HFFc6 (cell line): ENCODE results near the gene DDX53. TPM values are rescaled to one million over a fixed set of nuclear protein-coding genes. Genes with fewer than 3 reads are reported as not detected.

Source experiments
- DNase-seq: peaks from one replicate; pipeline ENCODE4 v3.0.0-alpha.2; 2018
- H3K27ac Mint-ChIP-seq: 2 replicates; pipeline ENCODE4 v1.8.0; 2020; ENCODE audit warnings: mild to moderate bottlenecking, mixed read lengths
- H3K27me3 Mint-ChIP-seq: 2 replicates; pipeline ENCODE4 v1.8.0; 2021; ENCODE audit warnings: mild to moderate bottlenecking, moderate library complexity, mixed read lengths; ENCODE audit not compliant: insufficient read depth
- H3K36me3 Mint-ChIP-seq: 2 replicates; pipeline ENCODE4 v1.8.0; 2021; ENCODE audit warnings: low read depth, mixed read lengths
- H3K4me1 Mint-ChIP-seq: 2 replicates; pipeline ENCODE4 v1.8.0; 2020; ENCODE audit warnings: low read depth, mixed read lengths
- H3K4me3 Mint-ChIP-seq: 2 replicates; pipeline ENCODE4 v1.8.0; 2020; ENCODE audit warnings: mild to moderate bottlenecking, moderate library complexity, mixed read lengths
- H3K9me3 Mint-ChIP-seq: 2 replicates; pipeline ENCODE4 v1.8.0; 2020; ENCODE audit warnings: mild to moderate bottlenecking, mixed read lengths
- long read RNA-seq: library from polyadenylated mRNA; unstranded; transcript quantifications from one replicate; pipeline ENCODE4 v2.0.0, GENCODE V29; 2019
- total RNA-seq, 6 experiments: library from RNA; stranded (reverse); fragmentation: NEBNext Ultra II Directional; extraction: Animal tissue kit (Norgen Biotek cat#: 25700); gene quantifications; 2 replicates in 1 of 6; 3 replicates in 5 of 6; pipeline ENCODE4 v1.2.3, GENCODE V29; 2021
- TF ChIP-seq, protein P1 (sequence below): fragments of 200-600 bp; sonication (generic); IDR thresholded peaks from 2 replicates; pipeline ENCODE4 v1.5.0; 2021; ENCODE audit warnings: antibody characterized with exemption, mild to moderate bottlenecking

Gene DDX53
- not detected for total RNA-seq
- long read RNA-seq: 0 reads

GRCh38 chrX:22999696-23000223, at the start of gene DDX53:
Gene DDX53, plus strand, starts transcription at chrX:22999960. Its CDS starts 98 bp downstream, at chrX:23000058.
- no peak for DNase-seq
- Mint-ChIP-seq H3K36me3 (no peaks in the 10 kb centered on the region), H3K27me3 (no peaks in the 10 kb centered on the region), H3K4me3 (no peak within 1 kb of the TSS), H3K9me3 (no peaks in the 10 kb centered on the region), H3K27ac (no peak within 1 kb of the TSS), H3K4me1 (peaks cover 17% of the 10 kb centered on the region)
- TF ChIP-seq, protein P1, sequence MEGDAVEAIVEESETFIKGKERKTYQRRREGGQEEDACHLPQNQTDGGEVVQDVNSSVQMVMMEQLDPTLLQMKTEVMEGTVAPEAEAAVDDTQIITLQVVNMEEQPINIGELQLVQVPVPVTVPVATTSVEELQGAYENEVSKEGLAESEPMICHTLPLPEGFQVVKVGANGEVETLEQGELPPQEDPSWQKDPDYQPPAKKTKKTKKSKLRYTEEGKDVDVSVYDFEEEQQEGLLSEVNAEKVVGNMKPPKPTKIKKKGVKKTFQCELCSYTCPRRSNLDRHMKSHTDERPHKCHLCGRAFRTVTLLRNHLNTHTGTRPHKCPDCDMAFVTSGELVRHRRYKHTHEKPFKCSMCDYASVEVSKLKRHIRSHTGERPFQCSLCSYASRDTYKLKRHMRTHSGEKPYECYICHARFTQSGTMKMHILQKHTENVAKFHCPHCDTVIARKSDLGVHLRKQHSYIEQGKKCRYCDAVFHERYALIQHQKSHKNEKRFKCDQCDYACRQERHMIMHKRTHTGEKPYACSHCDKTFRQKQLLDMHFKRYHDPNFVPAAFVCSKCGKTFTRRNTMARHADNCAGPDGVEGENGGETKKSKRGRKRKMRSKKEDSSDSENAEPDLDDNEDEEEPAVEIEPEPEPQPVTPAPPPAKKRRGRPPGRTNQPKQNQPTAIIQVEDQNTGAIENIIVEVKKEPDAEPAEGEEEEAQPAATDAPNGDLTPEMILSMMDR: no peak

DNA sequence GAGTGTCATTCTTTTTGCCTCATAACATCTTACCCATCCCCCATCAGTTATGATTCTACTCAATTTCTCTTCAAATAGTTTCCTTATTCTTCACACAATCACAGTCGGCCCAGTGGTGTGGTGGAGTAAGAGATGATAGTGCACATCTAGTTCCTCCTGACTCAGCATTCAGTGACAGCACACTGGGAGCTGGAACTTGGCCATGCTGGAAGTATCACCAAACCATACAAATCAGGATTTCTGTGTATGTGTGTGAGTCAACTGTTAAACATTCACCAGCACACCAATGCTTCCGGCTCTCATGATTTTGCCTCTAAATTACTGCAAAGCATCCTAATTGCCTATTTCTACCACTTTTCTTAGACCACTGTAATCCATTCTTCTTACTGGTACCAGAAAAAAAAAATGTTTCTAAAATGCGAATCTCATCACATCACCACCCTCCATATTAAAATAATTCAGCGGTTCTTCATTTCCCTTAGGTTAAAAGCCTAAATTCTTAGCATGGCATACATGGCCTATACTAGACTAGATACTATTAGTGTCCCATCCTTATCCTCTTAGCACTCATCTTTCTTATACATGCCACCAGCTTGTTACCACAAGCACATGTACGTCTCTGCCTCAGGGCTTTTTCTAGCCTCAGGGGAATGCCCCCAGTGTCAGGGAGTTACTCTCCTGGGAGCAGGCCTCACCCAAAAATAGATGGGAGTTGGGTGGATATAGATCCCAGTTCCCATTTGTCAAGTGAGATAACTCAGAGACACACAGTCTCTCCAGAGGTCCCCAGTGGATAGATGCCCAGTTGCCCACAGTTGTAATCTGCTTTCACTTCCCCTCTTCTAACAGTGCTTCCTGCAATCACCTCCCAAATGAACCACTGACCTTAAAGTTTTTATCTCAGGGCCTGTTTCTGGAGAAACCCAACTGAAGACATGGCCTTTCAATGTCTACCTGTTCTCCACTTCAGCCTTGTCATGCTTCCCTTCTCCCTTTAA, 49.2 kb upstream of the DDX53 start:
- peak overlapping the region; percentile 78 for H3K27ac Mint-ChIP-seq

DNA sequence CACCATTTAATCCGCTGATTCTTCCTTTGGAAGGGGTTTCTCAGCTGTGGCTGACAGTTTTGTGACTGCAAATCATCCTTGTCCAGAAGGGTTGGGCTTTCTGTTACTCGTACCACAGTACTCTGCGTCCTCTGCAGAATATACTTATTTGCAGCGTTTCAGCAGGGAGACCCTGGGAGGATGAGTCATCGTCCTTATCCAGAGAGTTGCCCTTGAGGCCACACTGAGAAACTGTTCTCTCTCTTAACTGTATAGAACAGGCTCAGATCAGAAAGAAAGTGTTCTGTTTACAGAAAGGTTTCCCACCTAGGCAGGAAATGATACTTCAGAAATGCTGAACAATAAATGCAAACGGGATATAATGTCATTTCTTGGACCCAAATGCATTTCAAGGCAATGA, 47.8 kb upstream of the DDX53 start:
- Mint-ChIP-seq H3K4me3 (no peak overlapping the region), H3K27ac (no peak overlapping the region), H3K27me3 (no peaks in the 10 kb centered on the region; the same call in 1 of the 2 replicates), H3K9me3 (no peaks in the 10 kb centered on the region), H3K4me1 (peaks cover 35% of the 10 kb centered on the region), H3K36me3 (no peaks in the 10 kb centered on the region)
- no peak for DNase-seq
- TF ChIP-seq, protein P1: no peak

More for the DNA sequence above, 49.2 kb upstream of the DDX53 start:
- peak; percentile 88 for DNase-seq
- no peaks in the 10 kb centered on the region for H3K36me3 Mint-ChIP-seq
- H3K27me3 Mint-ChIP-seq: no peaks in the 10 kb centered on the region
- TF ChIP-seq, protein P1: no peak
- H3K9me3 Mint-ChIP-seq: no peaks in the 10 kb centered on the region
- H3K4me1 Mint-ChIP-seq: peaks cover 35% of the 10 kb centered on the region
- H3K4me3 Mint-ChIP-seq: no peak overlapping the region; the same call in 1 of the 2 replicates

GRCh38 chrX:22958250-22958649, 41.5 kb upstream of the DDX53 start:
- H3K9me3 Mint-ChIP-seq: no peaks in the 10 kb centered on the region

DNA sequence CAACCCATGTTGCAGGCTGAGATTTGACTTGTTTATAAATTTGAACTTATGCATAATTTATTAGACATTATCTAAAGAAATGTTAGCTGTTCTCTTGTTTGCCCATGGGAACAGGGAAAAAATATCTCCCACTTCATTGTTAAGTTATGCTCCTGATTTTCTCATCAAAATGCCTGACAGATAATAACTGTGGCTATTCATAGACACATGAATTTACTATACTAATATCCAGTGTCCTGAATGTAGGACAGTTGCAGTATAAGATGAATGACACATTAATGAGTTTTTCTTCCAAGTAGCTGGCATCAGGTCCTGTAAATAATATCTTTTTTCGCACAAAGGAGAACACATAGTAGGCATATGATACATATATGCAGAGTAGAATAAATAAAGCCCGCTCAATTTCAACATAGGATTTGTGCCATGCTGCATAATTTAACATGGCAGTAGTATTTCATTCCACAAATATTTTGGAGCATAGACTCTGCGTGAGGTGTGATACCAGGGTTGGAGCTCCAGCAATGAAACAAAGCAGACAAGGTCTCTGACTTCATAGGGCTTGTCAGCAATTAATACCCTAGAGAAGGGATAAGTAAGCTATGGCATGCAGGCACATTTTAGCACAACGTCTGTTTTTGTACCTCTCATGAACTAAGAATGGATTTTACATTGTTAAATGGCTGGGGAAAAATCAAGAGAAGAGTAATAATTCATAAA, 40.4 kb upstream of the DDX53 start:
- TF ChIP-seq, protein P1: no peak

More at GRCh38 chrX:22958250-22958649, 41.5 kb upstream of the DDX53 start:
- no peaks in the 10 kb centered on the region; the same call in none of the 2 replicates for H3K27me3 Mint-ChIP-seq
- DNase-seq: no peak
- H3K27ac Mint-ChIP-seq: no peak overlapping the region
- no peak overlapping the region for H3K4me3 Mint-ChIP-seq
- TF ChIP-seq, protein P1: no peak
- H3K4me1 Mint-ChIP-seq: peaks cover 11% of the 10 kb centered on the region
- H3K36me3 Mint-ChIP-seq: no peaks in the 10 kb centered on the region

More for the DNA sequence above, 40.4 kb upstream of the DDX53 start:
- Mint-ChIP-seq H3K27me3 (no peaks in the 10 kb centered on the region; the same call in none of the 2 replicates), H3K27ac (no peak overlapping the region), H3K4me1 (peaks cover 19% of the 10 kb centered on the region), H3K36me3 (no peaks in the 10 kb centered on the region), H3K9me3 (no peaks in the 10 kb centered on the region), H3K4me3 (no peak overlapping the region)
- no peak for DNase-seq
